ENCODE measurements around the gene CYP3A4. TPM values are rescaled to one million over a fixed set of nuclear protein-coding genes. Genes with fewer than 3 reads are reported as not detected.
A peak's percentile ranks its signal among the peaks of the same experiment; 100 is the strongest.
"Not testable (repeated sequence)": the region's sequence is repeated elsewhere in the genome, so short reads cannot be mapped to it uniquely, and the experiment has no call there.

CYP3A4 gene
- total and polyA plus RNA-seq, 8 donors = 0.25 to 11.0 (median 4.3) TPM; not detected in 1

DNA sequence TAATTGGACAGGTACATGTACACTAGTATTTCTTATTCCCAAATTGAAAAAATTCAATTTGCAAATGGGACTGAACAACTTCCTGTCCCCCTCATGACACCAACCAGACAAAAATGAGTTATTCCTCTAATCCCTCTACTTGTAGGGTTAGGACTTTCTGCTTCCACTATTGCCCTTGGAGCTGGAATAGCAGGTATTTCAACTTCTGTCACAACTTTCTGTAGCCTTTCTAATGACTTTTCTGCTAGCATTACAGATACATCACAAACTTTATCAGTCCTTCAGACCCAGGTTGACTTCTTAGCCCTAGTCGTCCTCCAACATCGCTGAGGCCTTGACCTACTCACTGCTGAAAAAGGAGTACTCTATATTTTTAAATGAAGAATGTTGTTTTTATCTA, 55.4 kb downstream of the CYP3A4 start:
- Histone ChIP-seq H3K27me3 (no peaks in the 10 kb centered on the region), H3K9me3 (no peaks in the 10 kb centered on the region), H3K4me1 (peaks cover 8 to 17% (median 12%) of the 10 kb centered on the region in 3 donors), H3K27ac (peak overlapping the region in 1 of 4 donors; percentile 10), H3K36me3 (no peaks in the 10 kb centered on the region), H3K4me3 (no peak overlapping the region)
- TF ChIP-seq, protein P1, sequence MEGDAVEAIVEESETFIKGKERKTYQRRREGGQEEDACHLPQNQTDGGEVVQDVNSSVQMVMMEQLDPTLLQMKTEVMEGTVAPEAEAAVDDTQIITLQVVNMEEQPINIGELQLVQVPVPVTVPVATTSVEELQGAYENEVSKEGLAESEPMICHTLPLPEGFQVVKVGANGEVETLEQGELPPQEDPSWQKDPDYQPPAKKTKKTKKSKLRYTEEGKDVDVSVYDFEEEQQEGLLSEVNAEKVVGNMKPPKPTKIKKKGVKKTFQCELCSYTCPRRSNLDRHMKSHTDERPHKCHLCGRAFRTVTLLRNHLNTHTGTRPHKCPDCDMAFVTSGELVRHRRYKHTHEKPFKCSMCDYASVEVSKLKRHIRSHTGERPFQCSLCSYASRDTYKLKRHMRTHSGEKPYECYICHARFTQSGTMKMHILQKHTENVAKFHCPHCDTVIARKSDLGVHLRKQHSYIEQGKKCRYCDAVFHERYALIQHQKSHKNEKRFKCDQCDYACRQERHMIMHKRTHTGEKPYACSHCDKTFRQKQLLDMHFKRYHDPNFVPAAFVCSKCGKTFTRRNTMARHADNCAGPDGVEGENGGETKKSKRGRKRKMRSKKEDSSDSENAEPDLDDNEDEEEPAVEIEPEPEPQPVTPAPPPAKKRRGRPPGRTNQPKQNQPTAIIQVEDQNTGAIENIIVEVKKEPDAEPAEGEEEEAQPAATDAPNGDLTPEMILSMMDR (IDR thresholded peaks at IDR 0.05) = no peak
- no peak for DNase-seq
- ATAC-seq = peak in 3 of 4 donors; percentile 34 to 59 (median 41)
- intact Hi-C loops (cut with DNase I) = no loop called here
- no peak for FAIRE-seq
- 21 to 27% methylated on average over 2 of the region's 2 CpGs for WGBS, 2 donors

DNA sequence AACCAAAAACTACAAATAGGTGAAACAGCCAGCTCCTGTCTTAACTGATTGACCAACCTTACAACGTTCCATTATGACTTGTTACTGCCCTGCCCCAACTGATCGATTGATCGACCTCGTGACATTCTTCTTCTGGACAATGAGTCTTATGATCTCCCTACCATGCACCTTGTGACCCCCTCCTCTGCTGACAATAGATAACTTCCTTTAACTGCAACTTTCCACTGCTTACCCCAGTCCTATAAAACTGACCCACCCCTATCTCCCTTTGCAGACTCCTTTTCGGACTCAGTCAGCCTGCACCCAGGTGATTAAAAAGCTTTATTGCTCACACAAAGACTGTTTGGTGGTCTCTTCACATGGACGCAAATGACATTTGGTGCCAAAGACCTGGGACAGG, 60.8 kb downstream of the CYP3A4 start:
- not testable (repeated sequence) for FAIRE-seq, H3K36me3 ChIP-seq

DNA sequence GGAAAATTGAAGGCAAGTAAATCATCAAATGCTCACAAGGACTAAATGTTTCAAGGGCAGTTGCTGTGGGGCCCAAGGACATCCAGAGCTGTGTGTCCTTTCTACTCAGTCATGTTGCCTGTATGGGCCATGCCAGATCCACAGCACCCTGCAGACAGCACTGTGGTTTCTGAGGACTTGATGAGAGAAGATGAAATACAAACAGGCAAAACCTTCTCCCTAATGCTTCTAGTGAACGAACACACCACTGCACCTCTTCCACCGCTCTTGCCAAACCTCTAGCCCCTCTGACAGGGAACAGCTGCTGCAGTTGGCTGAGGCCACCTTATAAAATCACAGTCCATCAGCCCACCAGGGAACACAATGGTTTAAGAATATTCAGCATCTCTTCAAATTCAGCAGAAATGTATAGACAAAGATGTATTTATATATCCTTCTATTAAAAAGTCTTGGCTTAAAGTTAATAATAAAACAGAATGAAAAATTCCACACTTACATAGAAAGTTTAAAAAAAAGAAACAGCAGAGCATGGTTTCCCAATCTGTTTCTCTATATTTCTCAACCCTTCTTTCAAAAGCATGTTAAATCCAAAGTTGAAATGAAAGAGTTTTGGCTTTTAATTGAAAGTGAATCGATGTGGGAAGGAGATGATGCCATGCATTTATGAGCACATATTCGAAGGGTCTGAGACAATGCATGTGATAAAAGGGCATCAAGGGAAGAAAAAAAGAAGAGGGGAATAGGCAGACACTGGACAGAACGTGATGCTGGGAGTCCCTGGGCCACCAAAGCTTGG, 63.0 kb downstream of the CYP3A4 start:
- no peak for DNase-seq
- ATAC-seq = peak in 3 of 4 donors; percentile 47 to 75 (median 55)
- Histone ChIP-seq H3K4me3 (no peak overlapping the region), H3K36me3 (no peaks in the 10 kb centered on the region), H3K9me3 (no peaks in the 10 kb centered on the region), H3K27ac (peak overlapping the region in 2 of 4 donors; percentile 57 to 58), H3K4me1 (peaks cover 7 to 14% (median 13%) of the 10 kb centered on the region in 3 donors), H3K27me3 (no peaks in the 10 kb centered on the region)
- intact Hi-C loops (cut with DNase I) = no loop called here
- 85 to 94% methylated on average over 5 of the region's 5 CpGs for WGBS, 2 donors
- FAIRE-seq = no peak
- TF ChIP-seq, protein P1 (IDR thresholded peaks at IDR 0.05) = no peak

More for the DNA sequence above, 60.8 kb downstream of the CYP3A4 start:
- H3K4me1 ChIP-seq = peaks cover 7 to 15% (median 13%) of the 10 kb centered on the region in 3 donors
- H3K9me3 ChIP-seq; H3K4me3 ChIP-seq; ATAC-seq; H3K27me3 ChIP-seq; intact Hi-C loops (cut with DNase I); H3K27ac ChIP-seq; DNase-seq: not testable (repeated sequence)
- 88 to 90% methylated on average over 6 of the region's 6 CpGs for WGBS, 2 donors

DNA sequence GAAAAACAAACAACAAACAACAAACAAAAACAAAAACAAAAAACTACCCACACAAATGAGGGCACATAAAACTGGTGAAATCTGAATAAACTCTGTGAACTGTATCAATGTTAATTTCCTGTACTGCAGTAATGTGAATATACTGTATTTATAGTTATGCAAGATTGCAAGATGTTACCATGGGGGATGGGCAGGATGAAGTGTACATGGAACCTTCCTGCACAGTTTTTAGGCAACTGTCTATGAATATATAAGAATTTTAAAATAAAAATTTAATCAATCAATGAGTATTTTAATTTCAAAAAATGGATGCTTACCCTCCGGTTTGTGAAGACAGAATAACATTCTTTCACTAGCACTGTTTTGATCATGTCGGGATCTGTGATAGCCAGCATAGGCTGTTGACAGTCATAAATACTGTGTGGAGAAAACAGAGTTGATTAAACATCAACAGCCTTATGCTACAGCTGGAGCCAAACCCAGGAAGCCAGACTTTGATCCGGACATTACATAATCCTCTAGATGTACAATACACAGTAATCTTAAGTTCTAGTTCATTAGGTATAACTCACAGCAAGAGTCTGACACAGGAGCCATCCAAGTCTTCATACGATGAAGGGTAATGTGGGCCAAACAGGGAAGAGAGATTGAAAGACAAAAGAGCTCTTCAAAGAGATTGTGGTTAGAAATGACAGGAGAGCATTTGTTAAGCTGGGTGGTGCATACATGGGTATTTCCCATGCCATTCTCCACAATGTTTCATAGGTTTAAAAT, 63.8 kb downstream of the CYP3A4 start:
- TF ChIP-seq, protein P1 (IDR thresholded peaks at IDR 0.05) = no peak
- FAIRE-seq (no peak), DNase-seq (peak in 1 of 6 donors; percentile 32), ATAC-seq (peak; percentile 85 to 96 (median 93))
- H3K9me3 ChIP-seq = no peaks in the 10 kb centered on the region
- H3K4me3 ChIP-seq = no peak overlapping the region
- H3K4me1 ChIP-seq = peaks cover 7 to 14% (median 13%) of the 10 kb centered on the region in 3 donors
- H3K27ac ChIP-seq = peak overlapping the region in 2 of 4 donors; percentile 57 to 58
- H3K27me3 ChIP-seq = no peaks in the 10 kb centered on the region
- intact Hi-C loops (cut with DNase I) = no loop called here
- WGBS, 2 donors = 9 to 11% methylated on average over 4 of the region's 4 CpGs
- no peaks in the 10 kb centered on the region for H3K36me3 ChIP-seq

DNA sequence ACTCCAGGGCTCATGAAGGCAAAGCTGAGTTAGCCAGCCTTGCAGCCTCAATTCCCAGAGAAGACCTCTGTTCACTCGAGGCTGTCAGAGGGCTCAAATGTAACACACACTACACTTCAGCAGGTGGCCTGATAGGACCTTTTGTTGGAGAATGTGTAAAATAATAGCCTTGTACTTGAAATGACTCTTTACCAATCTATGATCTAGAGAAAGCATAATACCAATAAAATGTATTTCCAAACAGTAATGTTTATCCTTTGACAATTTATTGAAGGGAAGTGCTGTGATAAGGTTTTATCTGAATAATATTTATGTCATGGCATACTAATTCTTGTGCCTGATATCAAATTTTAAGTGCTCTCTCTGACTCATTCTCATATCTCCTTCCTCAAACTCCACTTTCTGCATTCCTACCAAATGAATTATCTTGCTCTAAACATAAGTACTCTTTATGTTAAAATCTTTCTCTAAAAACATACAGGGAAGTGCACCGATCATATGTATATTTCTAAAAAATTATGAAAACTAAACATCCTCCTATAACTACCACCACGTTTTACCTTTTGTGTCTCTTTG, 69.9 kb downstream of the CYP3A4 start:
- Histone ChIP-seq H3K4me3 (no peak overlapping the region), H3K27ac (no peak overlapping the region), H3K4me1 (no peaks in the 10 kb centered on the region), H3K9me3 (no peaks in the 10 kb centered on the region), H3K36me3 (no peaks in the 10 kb centered on the region), H3K27me3 (no peaks in the 10 kb centered on the region)
- FAIRE-seq = no peak
- TF ChIP-seq, protein P1 (IDR thresholded peaks at IDR 0.05) = no peak
- ATAC-seq = no peak
- intact Hi-C loops (cut with DNase I) = no loop called here
- DNase-seq = no peak
- 78 to 81% methylated on average over 3 of the region's 3 CpGs for WGBS, 2 donors

Data from pancreas (tissue), 10 donors.